HEK293T (cell line): Measurements from ENCODE around the gene SLC9A2.

ENCODE experiments used
- ARNT ChIP-seq: fragments of 450-650 bp; IDR thresholded peaks from 2 replicates; pipeline ENCODE4 v1.6.1; 2017; ENCODE audit warnings: mild to moderate bottlenecking
- BHLHE40 ChIP-seq: fragments of 450-650 bp; IDR thresholded peaks from 2 replicates; pipeline ENCODE4 v1.6.1; 2016; ENCODE audit warnings: mild to moderate bottlenecking, moderate library complexity, borderline replicate concordance
- CTBP1 ChIP-seq: fragments of 450-650 bp; IDR thresholded peaks from 2 replicates; pipeline ENCODE4 v1.6.1; 2016; ENCODE audit warnings: borderline replicate concordance
- ELF4 ChIP-seq: fragments of 450-650 bp; IDR thresholded peaks from 2 replicates; pipeline ENCODE4 v1.6.1; 2017; ENCODE audit warnings: antibody characterized with exemption
- FOXK2 ChIP-seq: fragments of 450-650 bp; IDR thresholded peaks from 2 replicates; pipeline ENCODE4 v1.6.1; 2016; ENCODE audit warnings: mild to moderate bottlenecking
- L3MBTL2 ChIP-seq: fragments of 450-650 bp; conservative IDR thresholded peaks from 2 replicates; pipeline ENCODE4 v1.6.1; 2016; ENCODE audit warnings: mild to moderate bottlenecking
- LEF1 ChIP-seq: fragments of 450-650 bp; IDR thresholded peaks from 2 replicates; pipeline ENCODE4 v1.6.1; 2017; ENCODE audit warnings: mild to moderate bottlenecking, borderline replicate concordance
- NFRKB ChIP-seq: fragments of 450-650 bp; IDR thresholded peaks from 2 replicates; pipeline ENCODE4 v1.6.1; 2016; ENCODE audit warnings: mild to moderate bottlenecking, moderate library complexity
- SP1 ChIP-seq: fragments of 450-650 bp; IDR thresholded peaks from 2 replicates; pipeline ENCODE4 v1.6.1; 2017
- SUZ12 ChIP-seq: fragments of 450-650 bp; IDR thresholded peaks from 2 replicates; pipeline ENCODE4 v1.6.1; 2016; ENCODE audit warnings: mild to moderate bottlenecking
- TARDBP ChIP-seq: fragments of 450-650 bp; IDR thresholded peaks from 2 replicates; pipeline ENCODE4 v1.6.1; 2016
- ZNF384 ChIP-seq: fragments of 450-650 bp; IDR thresholded peaks from 2 replicates; pipeline ENCODE4 v1.6.1; 2016

- TF ChIP-seq BHLHE40, result no peak
- TF ChIP-seq L3MBTL2, result peak; percentile 90
- TF ChIP-seq SUZ12, result no peak
- TF ChIP-seq TARDBP, result no peak
- no peak for TF ChIP-seq LEF1
- no peak for TF ChIP-seq SP1
- TF ChIP-seq CTBP1, result no peak
- TF ChIP-seq ZNF384, result no peak
- TF ChIP-seq NFRKB, result no peak
- TF ChIP-seq ELF4, result no peak
- no peak for TF ChIP-seq FOXK2
- no peak for TF ChIP-seq ARNT
Measured at GRCh38 chr2:102619414-102620319, at the start of gene SLC9A2.
